Astrocyte (in vitro differentiated cells and primary cell): ENCODE data around the gene RABGAP1L.

ENCODE experiments used
- EZH2 ChIP-seq: IDR thresholded peaks from 2 replicates; pipeline ENCODE4 v1.6.1; 2012; ENCODE audit warnings: mild to moderate bottlenecking, low read length, inconsistent platforms; ENCODE audit not compliant: insufficient read depth
- TF ChIP-seq, protein P1 (sequence below): IDR thresholded peaks from 2 replicates; pipeline ENCODE4 v1.5.1; 2011; ENCODE audit warnings: low read depth, mild to moderate bottlenecking, inconsistent platforms, low read length, moderate library complexity; ENCODE audit not compliant: insufficient read depth

DNA sequence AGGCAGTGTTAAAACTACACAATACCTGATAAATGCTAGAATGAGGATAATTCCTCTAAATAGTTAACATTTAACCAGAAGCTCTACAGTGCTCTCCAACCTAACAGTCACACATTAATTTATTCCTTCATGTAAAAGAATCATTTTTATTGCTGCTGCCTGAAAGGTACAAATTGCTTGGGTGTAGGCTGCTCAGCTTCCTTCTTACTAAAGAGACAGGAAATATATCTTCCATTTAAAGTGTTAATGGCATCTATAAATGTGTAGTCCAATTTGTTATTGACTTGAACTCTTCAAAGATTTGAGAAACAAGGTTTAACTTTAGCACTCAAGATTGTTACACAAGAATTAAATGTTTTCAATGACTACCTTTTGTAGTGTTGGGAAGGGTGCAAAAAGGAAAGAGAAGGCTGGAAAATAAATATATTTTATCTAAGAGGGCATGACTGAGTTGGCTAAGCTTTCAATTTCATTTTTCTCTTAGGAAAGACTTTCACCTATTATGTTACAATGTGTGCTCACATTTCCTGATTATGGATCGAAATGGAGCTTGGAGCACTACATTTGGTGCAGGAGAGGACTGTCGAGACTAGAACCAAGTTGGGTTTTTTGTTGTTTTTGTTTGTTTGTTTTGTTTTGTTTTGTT is 734.9 kb downstream of the RABGAP1L start:
- TF ChIP-seq, protein P1, sequence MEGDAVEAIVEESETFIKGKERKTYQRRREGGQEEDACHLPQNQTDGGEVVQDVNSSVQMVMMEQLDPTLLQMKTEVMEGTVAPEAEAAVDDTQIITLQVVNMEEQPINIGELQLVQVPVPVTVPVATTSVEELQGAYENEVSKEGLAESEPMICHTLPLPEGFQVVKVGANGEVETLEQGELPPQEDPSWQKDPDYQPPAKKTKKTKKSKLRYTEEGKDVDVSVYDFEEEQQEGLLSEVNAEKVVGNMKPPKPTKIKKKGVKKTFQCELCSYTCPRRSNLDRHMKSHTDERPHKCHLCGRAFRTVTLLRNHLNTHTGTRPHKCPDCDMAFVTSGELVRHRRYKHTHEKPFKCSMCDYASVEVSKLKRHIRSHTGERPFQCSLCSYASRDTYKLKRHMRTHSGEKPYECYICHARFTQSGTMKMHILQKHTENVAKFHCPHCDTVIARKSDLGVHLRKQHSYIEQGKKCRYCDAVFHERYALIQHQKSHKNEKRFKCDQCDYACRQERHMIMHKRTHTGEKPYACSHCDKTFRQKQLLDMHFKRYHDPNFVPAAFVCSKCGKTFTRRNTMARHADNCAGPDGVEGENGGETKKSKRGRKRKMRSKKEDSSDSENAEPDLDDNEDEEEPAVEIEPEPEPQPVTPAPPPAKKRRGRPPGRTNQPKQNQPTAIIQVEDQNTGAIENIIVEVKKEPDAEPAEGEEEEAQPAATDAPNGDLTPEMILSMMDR: no peak
- TF ChIP-seq EZH2: no peak
